Transverse colon (tissue), 4 donors: Measurements from ENCODE around the gene PINK1. TPM values are rescaled to one million over a fixed set of nuclear protein-coding genes. Genes with fewer than 3 reads are reported as not detected.

Source experiments
- DNase-seq: peaks from one replicate; pipeline ENCODE4 v3.0.0-alpha.2; 2019
- H3K27ac ChIP-seq, 4 donors: fragments of 200-600 bp; sonication (generic); 2 replicates each; pipeline ENCODE4 v1.5.1; 2016 to 2018; ENCODE audit warnings: inconsistent platforms in 4 of 4
- H3K27me3 ChIP-seq: fragments of 200-600 bp; sonication (generic); 2 replicates; pipeline ENCODE4 v1.5.1; 2017; ENCODE audit warnings: inconsistent platforms
- H3K36me3 ChIP-seq, 4 donors: fragments of 200-600 bp; sonication (generic); 2 replicates each; pipeline ENCODE4 v1.5.1; 2017 to 2019; ENCODE audit warnings: inconsistent platforms in 4 of 4
- H3K4me1 ChIP-seq, 4 donors: fragments of 200-600 bp; sonication (generic); 2 replicates each; pipeline ENCODE4 v1.5.1; 2017 to 2020; ENCODE audit warnings: inconsistent platforms in 4 of 4
- H3K4me3 ChIP-seq, 4 donors: fragments of 200-600 bp; sonication (generic); 1 replicate in 1 of 4; 2 replicates in 3 of 4; pipeline versions ENCODE4 v1.5.1 to v1.6.1; 2017 to 2019; ENCODE audit warnings: inconsistent platforms in 4 of 4
- H3K9me3 ChIP-seq, 2 donors: fragments of 200-600 bp; sonication (generic); 2 replicates each; pipeline ENCODE4 v1.5.1; 2017 to 2019; ENCODE audit warnings: inconsistent platforms in 2 of 2
- CTCF ChIP-seq, 5 experiments: fragments of 200-600 bp in 3 of 5; fragments of 450-650 bp in 2 of 5; sonication (generic) in 3 of 5; IDR thresholded peaks; 1 replicate in 2 of 5; 2 replicates in 3 of 5; pipeline ENCODE4 v1.5.1; 2016 to 2017; ENCODE audit warnings: antibody characterized with exemption in 5 of 5, inconsistent platforms in 3 of 5, mild to moderate bottlenecking in 2 of 5, moderate library complexity in 1 of 5
- EP300 ChIP-seq: sonication (generic); formaldehyde crosslinking; IDR thresholded peaks from one replicate; pipeline ENCODE4 v1.6.1; 2017; ENCODE audit warnings: antibody characterized with exemption, low read depth
- POLR2A ChIP-seq: fragments of 450-650 bp; IDR thresholded peaks from one replicate; pipeline ENCODE4 v1.6.1; 2016; ENCODE audit warnings: antibody characterized with exemption, mild to moderate bottlenecking, moderate library complexity
- POLR2AphosphoS5 ChIP-seq, 3 donors: sonication (generic); formaldehyde crosslinking; IDR thresholded peaks; one replicate each; pipeline ENCODE4 v1.6.1; 2016; ENCODE audit warnings: antibody characterized with exemption in 3 of 3
- WGBS, 2 donors: methylation state at CpG; one replicate each; pipeline ENCODE4 v1.1.5; 2018; ENCODE audit warnings: low coverage in 1 of 2; 5-methylcytosine and 5-hydroxymethylcytosine counted together
- in situ Hi-C, 4 donors: fragments of 200-750 bp; cut with MboI; loops; one replicate each; pipeline versions ENCODE4 v1.15.0 to v1.15.1; 2017; ENCODE audit warnings: low sequenced_read_pairs in 3 of 4, low pct_ligation_motif_present in 1 of 4, low pct_unique_long_range_greater_than_20kb in 1 of 4
- intact Hi-C: fragments of 100-400 bp; cut with DNase I; formaldehyde crosslinking; loops from one replicate; pipeline ENCODE4 v1.15.1; 2023; ENCODE audit warnings: low total_unique reads
- total RNA-seq, 4 donors: library from RNA; depleted of rRNA; stranded (reverse); fragments of >200 nt; gene quantifications; one replicate each; pipeline ENCODE4 v1.1.0, GENCODE V29; 2016

PINK1 gene
- total RNA-seq, 4 donors from 2014 or later, result 122 to 235 (median 192) TPM

- H3K27ac ChIP-seq, result peak overlapping the region; percentile 51 to 91 (median 74)
- no peak for DNase-seq
- 95 to 100% methylated on average over 3 to 5 of the region's 5 CpGs for WGBS, 2 donors
- H3K27me3 ChIP-seq, result no peaks in the 10 kb centered on the region
- no peaks in the 10 kb centered on the region for H3K36me3 ChIP-seq
- intact Hi-C loops, result no loop called here
- no peaks in the 10 kb centered on the region for H3K9me3 ChIP-seq
- TF ChIP-seq POLR2AphosphoS5 (IDR thresholded peaks at IDR 0.05) (no peak), POLR2A (no peak), EP300 (no peak), CTCF (IDR thresholded peaks at IDR 0.05) (no peak)
- no peak overlapping the region for H3K4me3 ChIP-seq
- H3K4me1 ChIP-seq, result peaks cover 9 to 29% (median 16%) of the 10 kb centered on the region in 4 donors
- in situ Hi-C loops, result no loop called here
Measured at GRCh38 chr1:20611652-20612051, 21.6 kb upstream of the PINK1 start.

GRCh38 chr1:20612221-20612746 is 21.0 kb upstream of the PINK1 start:
- Histone ChIP-seq H3K4me1 (peaks cover 9 to 32% (median 16%) of the 10 kb centered on the region in 4 donors), H3K36me3 (no peaks in the 10 kb centered on the region), H3K27me3 (no peaks in the 10 kb centered on the region), H3K9me3 (no peaks in the 10 kb centered on the region), H3K4me3 (no peak overlapping the region), H3K27ac (peak overlapping the region; percentile 51 to 91 (median 84))
- WGBS, 2 donors, result 40 to 44% methylated on average over 1 to 11 of the region's 11 CpGs
- no peak for TF ChIP-seq EP300
- TF ChIP-seq POLR2AphosphoS5 (IDR thresholded peaks at IDR 0.05), result no peak
- TF ChIP-seq POLR2A, result no peak
- no peak for TF ChIP-seq CTCF (IDR thresholded peaks at IDR 0.05)
- in situ Hi-C loops (no loop called here), intact Hi-C loops (no loop called here)
- peak; percentile 85 for DNase-seq

- Histone ChIP-seq H3K36me3 (no peaks in the 10 kb centered on the region), H3K27me3 (no peaks in the 10 kb centered on the region), H3K4me1 (peaks cover 9 to 32% (median 16%) of the 10 kb centered on the region in 4 donors), H3K9me3 (no peaks in the 10 kb centered on the region), H3K27ac (peak overlapping the region; percentile 51 to 91 (median 84)), H3K4me3 (no peak overlapping the region)
- TF ChIP-seq CTCF (IDR thresholded peaks at IDR 0.05) (no peak), POLR2A (no peak), EP300 (no peak), POLR2AphosphoS5 (IDR thresholded peaks at IDR 0.05) (no peak)
- in situ Hi-C loops (no loop called here), intact Hi-C loops (no loop called here)
- WGBS, 2 donors, result 29 to 46% methylated on average over 2 to 3 of the region's 3 CpGs
- no peak for DNase-seq
Measured at GRCh38 chr1:20614131-20614579, 19.1 kb upstream of the PINK1 start.

- WGBS, 2 donors, result 53 to 66% methylated on average over 5 to 20 of the region's 20 CpGs
- in situ Hi-C loops (no loop called here), intact Hi-C loops (no loop called here)
- DNase-seq, result no peak
- no peaks in the 10 kb centered on the region for H3K27me3 ChIP-seq
- H3K9me3 ChIP-seq, result no peaks in the 10 kb centered on the region
- no peak overlapping the region for H3K4me3 ChIP-seq
- TF ChIP-seq EP300 (no peak), POLR2A (no peak), POLR2AphosphoS5 (IDR thresholded peaks at IDR 0.05) (no peak), CTCF (IDR thresholded peaks at IDR 0.05) (no peak)
- H3K27ac ChIP-seq, result peak overlapping the region in 1 of 4 donors; percentile 14
- H3K4me1 ChIP-seq, result peaks cover 9 to 28% (median 16%) of the 10 kb centered on the region in 4 donors
- no peaks in the 10 kb centered on the region for H3K36me3 ChIP-seq
Measured at GRCh38 chr1:20615946-20616846, 17.1 kb upstream of the PINK1 start.
